ENCODE measurements around the gene CRHR1.

Gene CRHR1

DNA sequence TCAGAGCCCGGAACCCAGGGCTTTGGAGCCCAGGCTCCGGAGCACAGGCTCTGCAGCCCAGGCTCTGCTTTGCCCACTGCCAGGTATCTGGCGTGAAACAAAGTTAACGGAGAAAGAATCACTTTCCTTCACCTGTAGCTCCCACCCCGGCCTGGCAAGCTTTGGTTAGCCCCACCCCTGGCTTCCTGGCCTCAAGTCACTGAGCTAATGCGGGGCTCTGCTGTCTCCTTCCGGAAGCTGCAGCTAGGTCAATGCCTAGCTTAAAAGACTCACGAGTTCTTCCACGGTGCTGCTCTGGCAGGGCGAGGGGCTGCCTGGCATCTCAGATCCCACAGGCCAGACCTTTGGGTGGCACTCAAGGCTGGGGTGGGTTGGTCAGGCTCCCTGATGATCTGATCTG, 39.5 kb downstream of the CRHR1 start:
- DNase-seq (ENCODE audit: low spot score): no peak

DNA sequence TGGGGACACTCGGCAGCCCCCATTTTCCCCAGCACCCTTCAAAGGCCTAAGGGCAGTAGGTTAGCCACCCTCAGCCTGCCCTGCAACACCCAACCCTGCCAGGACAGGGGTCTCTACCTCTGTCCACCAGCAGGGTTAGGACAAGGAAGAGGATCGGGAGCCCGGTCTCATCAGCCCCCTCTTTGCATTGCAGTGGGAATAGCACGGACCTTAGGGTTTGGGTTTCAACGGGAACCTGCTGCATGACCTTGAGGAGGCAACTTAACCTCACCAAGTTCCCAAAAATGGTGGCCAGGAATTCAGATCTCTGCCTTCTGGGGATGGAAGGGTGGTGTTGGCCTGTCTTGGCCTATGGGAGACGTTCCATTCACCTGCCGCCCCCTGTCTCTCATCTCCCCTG, 40.4 kb downstream of the CRHR1 start:
- no peak for DNase-seq (ENCODE audit: low spot score)

DNA sequence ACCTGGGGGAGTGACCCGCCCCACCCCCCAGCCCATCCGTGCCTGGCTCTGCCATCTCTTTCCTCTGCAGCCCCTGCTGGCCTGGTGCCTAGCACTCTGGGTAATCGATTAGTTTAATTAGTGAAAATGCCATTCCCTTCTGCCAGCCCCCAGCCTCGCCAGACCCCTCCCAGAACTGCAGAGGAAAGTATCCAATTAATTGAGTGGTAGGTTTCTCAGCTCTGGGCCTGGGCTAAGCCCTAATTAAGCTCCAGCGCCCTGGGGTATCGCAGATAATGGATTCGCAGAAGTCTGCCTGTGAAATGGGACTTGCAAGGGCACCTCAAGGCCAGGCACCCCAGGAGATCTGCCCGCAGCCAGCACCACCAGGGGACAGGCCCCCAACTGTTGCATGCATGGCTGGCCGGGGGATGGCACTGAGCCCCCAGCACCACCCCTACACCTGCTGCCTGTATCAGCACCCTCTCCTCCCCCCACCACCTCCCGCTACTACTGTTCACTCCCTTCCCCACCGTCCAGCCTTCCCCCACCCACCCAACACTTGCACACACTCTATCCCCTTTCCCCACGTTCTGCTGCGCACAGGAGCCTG, 40.9 kb downstream of the CRHR1 start:
- DNase-seq (ENCODE audit: low spot score): no peak

DNA sequence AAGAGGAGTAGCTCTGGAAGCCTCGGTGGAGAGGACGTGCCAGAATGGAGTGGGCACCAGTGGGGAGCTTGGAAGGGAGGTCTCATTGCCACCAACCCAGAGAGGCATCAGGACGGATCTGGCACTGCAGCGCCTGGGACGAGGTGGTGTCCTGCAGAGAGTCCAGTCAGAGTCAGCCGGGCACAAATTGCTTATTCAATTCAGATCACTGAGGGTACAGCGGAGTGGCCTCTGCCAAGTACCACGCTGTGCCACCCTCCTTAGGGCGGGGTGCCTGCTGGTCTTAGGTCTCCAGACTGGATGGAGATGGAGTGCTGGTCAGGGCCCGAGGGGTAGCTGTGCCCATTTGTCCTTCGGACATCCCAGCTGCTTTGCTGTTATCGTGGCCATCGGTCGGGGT, 41.7 kb downstream of the CRHR1 start:
- no peak for DNase-seq (ENCODE audit: low spot score)

DNA sequence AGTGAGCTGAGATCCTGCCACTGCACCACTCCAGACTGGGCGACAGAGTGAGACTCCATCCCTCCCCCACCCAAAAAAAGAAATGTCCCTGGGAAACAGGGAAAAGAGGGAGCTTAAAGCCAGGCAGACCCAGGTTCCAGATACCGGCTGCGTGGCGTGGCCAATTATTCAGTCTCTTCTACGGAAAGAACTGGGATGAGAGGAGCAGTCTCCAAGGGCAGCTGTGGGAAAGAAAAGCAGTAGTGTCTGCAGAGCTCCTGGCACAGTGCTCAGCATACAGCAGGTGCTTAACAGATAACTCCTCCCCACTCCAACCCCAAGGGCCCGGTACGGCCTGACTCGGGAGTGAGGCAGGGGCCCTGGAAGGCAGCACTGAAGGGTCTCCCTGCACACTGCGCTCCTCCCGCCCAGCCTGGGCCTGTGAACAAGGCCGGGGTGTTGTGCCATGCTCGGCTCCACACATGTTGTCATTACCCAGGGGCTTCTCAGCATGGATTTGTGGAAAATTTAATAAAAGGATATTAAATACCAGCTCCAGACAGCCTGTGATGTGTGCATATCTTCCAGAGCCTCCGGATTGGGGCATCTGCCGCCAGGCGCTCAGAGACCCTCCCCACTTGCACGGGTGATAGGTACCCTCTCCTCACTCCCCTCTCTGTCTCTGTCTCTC, 42.9 kb downstream of the CRHR1 start:
- no peak for DNase-seq (ENCODE audit: low spot score)

DNA sequence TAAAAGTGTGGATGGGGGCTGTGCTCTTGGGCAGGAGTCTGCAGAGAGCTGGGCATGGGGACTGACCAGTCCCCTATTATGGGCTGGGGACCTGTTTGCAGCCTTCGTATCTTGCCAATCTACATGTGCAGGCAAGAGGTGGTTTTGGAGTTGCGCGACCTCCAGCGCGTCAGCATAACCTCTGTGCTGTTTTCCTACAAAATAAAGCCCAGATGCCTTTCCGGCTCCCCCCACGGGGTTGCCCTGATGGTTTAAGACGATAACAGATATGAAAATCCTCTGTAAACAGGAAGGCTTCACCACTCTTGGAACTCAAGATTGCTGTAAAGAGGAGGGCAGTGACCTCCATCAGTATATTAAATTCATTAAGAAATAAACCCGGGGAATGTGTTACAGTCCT, 44.1 kb downstream of the CRHR1 start:
- no peak for DNase-seq (ENCODE audit: low spot score)

DNA sequence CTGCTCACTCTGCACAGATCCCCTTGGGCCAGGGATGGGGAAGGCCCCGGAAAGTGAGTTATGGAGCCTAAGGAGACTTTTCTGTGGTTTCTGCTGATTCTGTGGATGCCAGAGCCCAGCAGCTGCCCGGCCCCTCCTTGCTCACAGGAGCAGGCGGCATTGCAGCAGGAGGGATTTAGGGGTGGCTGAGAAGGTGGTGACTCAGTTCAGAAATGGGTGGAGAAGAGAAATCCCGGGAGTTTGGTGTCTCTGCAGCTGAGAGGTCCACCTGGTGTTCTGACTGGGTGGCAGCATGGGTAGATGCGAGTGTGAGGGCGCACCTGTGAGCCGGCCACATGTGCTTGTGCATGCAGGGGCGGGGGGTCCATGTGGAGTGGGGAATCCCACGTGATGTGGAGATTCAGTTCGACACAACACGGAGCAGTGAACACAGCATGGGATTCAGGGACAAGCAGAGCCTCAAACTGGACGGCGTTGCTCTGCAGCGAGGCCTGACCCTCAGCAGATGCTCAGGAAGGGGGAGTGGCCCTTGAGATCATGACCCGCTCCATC, 44.5 kb downstream of the CRHR1 start:
- DNase-seq (ENCODE audit: low spot score): no peak

DNA sequence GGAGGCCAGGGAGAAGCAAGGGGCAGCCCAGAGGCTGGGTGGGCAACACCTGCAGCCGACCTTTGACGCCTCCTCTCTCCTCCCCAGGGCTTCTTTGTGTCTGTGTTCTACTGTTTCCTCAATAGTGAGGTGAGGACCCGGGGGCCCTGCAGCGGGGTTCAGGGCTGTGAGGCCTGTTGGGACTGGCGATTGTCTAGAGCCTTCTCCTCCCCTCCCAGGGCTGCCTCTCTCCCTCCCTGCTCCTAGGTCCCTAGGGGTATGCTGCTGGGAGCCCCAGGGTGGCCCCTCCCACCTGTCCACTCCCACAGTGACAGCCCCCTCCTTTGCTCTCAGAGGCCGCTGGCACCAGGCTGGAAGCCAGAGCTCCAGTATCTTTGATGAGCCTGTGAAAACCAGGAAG, 49.8 kb downstream of the CRHR1 start:
- no peak for DNase-seq (ENCODE audit: low spot score)

DNA sequence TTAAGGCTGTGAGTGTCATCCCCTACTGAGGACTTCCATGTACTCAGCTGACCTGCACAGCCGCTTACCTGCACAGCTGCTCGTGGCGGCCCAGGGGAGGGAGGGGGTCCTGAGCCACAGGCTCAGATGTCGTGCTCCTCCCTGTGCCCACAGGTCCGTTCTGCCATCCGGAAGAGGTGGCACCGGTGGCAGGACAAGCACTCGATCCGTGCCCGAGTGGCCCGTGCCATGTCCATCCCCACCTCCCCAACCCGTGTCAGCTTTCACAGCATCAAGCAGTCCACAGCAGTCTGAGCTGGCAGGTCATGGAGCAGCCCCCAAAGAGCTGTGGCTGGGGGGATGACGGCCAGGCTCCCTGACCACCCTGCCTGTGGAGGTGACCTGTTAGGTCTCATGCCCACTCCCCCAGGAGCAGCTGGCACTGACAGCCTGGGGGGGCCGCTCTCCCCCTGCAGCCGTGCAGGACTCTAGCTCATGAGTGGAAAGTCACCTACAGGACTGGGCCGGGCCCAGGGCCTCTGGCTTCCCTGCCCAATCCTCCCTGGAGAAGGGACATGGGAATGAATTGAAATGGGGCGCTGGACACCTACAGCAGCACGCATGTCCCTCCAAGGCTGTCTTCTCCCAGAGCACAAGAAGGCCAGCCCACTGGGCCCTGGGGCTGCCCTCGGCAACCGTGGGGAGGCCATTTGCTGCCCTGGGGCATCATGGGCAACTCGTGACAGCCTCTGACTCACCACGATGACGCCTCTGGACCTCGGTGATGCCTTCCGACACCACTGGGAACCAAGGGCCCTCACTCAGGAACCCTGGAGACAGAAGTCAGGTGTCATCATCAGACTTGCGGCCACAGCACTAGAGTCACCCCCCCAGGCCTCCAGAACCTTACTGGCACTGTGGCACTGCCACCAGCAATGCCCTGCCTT, 50.6 kb downstream of the CRHR1 start:
- DNase-seq (ENCODE audit: low spot score): no peak

DNA sequence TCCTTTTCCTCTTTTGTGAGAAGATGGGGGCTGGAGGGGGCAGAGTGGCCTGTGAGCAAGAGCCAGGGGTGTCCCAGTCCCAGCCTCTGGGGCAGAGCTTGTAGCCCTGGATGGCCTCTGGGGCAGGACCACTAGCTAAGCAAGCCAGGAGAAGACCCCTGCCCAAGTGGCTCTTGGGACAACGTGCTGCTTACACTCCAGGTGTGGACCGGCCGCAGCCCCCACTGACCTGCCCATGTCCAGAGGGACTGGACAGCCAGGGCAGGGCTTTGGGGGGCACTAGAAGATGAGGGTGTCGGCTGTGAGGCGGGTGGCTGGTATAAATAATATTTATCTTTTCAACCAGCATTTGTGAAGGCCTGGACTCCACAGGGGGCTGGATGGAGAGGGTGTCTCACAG, 51.4 kb downstream of the CRHR1 start:
- DNase-seq (ENCODE audit: low spot score): no peak

DNA sequence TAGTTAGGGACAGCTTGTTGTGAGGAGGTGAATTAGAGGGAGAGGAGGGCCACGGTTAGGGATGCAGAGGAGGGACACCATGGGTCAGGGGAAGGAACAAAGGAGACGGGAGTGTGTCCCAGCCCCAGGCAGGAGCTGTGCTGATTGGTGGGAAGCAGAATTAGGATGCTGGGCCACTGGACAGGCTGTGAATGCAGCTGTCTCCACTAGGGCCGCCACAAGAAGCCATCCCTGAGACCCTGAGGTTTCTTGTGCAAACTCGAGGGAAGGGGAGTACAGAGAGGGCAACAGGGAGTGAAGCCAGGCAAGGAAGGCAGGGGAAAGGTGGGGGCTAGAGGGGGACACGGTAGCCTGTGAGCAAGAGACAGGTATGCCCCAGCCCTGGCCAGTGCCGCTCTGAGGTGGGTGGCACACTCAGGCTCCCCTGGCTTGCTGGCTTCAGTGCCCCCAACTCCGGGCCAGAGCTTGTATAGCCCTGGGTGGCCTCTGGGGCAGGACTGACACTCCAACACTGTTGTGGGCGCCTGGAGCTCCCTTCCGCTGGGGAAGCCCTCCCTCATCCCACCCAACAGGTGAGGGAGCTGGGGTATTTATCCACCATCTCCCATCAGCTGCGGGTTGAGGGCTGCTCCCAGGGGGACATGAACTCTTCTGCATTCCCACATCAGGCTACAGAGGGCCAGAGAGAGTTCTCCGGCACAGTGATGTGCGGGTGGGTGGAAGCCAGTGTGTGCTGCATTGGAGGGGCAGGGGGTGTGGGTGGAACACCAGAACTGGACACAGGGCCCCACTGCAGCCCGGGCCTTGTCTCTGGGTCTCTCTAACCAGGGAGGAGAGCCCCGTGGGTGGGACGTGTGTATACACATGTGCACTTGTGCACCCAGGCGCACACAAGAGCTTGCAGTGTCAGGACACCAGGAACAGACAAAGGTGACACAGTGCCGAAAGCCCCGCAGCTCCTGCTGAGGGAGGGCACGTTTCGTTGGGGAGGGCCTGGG, 52.2 kb downstream of the CRHR1 start:
- DNase-seq (ENCODE audit: low spot score): no peak

DNA sequence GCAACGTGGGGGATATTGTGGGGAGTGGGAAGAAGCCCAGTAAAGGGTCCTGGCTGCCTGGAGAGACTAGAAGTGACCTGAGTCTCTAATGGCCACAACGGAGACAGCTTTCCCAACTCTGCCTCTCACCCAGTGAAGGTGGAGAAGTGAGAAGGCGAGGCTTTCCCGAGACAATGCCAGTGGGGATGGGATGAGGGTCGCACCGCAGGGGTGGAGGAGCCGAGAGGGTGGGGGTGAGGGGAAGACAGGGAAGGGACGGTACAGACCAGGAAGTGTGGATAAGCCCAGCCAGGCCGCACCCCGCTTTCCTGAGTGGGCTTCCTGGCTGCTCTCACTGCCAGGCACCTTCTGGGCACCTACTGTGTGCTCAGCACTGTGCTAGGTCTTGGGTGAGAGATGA, 53.1 kb downstream of the CRHR1 start:
- no peak for DNase-seq (ENCODE audit: low spot score)

DNA sequence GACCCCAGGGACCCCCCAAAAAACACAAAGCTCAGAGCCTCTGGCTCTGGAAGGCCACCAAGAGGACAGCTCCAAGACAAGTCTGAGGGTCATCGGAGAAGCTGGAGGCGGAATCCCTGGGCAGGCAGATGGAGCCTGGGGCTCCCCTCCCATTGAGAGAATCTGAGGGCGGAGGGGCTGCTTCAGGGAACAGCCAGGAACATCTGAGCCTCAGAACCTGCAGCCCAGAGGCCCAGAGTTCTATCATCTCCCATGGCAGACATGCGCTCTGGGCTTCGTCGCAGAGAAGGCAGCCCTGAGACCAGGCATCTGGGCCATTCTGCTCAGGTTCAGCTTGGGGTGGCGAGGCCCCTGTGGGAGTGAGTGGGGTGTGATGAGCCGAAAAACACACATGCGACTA, 53.5 kb downstream of the CRHR1 start:
- DNase-seq (ENCODE audit: low spot score): no peak

DNA sequence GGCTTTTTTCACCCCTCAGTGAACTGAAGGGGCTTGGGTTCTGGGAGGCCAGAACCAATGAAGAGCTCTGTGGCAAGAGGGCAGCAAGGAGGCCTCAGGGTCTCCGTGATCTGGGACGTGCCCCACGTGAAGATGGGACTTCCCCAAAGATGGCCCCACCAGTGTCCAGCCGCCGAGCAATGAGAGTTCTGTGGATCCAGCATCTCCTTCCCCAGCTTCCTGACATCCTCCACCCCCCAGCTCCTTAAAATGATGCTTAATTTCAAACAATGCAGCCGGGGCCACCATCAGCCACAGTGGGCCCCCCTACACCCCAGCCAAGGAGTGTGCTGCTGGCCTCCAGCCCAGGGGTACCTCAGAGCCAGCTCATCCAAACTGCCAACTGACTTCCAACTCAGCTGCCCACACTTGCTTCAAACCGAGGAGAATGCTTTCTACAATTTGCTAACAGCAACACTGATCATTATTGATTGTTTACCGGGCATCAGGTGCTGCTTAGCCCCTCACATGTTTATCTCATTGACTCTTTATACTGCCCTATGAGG, 54.7 kb downstream of the CRHR1 start:
- DNase-seq (ENCODE audit: low spot score): no peak

DNA sequence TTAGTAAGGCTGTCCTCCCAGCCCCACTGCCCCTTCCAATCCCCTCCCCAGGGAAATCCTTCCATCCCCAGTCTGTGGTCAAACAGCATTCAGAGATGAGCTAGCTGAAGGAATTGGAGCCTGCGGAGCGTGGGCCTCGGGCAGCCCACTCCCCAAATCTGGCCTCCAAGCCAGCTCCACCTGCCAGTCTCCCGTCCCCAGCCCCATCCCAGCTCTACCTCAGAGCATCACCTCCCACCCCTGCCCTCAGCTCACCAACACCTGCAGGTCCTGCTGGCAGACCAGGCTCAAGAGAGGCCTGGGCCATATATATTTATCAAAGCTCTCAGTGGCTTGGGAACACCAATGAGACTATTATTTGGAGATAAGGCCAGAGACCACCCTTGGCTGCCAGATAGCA, 55.3 kb downstream of the CRHR1 start:
- no peak for DNase-seq (ENCODE audit: low spot score)

DNA sequence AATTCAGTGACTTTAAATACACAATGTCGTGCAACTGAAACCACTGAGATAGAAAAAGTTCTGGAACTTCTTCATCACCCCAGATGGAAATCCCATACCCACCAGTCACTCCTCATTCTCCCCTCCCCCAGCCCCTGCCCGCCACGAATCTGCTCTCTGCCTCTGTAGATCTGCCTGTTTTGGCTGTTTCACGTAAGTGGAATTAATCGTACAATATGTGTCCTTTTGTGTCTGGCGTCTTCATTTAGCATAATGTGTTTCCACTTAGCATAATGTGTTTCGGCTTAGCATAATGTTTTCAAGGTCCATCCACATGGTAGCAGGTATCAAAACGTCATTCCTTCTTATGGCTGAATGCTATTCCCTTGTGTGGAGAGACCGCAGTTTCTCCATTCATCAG, 57.1 kb downstream of the CRHR1 start:
- no peak for DNase-seq (ENCODE audit: low spot score)

DNA sequence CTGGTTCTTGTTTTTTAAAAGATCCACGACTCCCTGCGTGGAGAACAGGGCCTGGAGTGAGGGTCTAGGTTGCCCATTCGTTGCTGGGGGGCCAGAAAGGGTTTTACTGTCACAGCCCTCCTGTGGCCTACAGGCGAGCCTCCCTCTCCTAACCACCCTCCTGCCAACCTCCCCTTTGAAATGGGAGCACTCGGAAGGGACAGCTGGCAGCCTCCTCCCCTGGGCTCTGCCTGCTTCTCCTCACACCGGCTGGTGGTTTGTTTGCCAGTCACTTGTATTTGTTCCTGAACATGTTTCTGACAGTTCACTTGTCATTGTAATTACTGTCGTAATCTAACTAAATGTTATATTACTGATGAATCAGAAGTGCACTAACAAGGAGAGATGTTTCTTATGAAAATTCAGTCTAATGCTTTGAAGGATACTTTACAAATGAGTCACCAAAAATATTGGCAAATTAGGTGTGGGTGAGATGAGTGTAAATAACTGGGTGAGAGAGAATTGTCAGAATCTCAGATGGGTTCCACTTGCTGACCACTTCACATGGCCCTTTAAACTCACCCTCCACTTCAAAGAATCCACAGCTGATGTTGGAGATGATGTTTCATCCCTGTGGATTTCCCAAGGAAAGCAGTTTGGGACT, 57.9 kb downstream of the CRHR1 start:
- DNase-seq (ENCODE audit: low spot score): no peak

DNA sequence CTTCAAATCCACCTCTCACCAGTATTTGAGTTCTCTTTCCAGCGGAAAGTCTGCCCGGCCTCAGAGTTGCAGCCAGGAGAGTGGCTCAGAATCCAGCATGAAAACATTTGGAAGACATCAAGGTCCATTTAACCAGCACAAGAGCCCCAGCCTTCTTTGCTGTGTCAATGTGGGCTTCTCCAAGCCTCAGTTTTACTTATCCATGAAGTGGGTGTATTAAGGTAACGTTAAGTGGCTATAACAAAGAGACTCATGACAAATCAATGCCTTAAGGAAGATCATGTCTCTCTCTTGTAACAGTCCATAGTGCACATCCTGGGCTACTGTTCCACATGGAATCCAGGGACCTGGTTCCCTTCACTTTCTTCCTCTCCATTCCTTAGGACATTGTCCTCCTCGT, 59.6 kb downstream of the CRHR1 start:
- no peak for DNase-seq (ENCODE audit: low spot score)

DNA sequence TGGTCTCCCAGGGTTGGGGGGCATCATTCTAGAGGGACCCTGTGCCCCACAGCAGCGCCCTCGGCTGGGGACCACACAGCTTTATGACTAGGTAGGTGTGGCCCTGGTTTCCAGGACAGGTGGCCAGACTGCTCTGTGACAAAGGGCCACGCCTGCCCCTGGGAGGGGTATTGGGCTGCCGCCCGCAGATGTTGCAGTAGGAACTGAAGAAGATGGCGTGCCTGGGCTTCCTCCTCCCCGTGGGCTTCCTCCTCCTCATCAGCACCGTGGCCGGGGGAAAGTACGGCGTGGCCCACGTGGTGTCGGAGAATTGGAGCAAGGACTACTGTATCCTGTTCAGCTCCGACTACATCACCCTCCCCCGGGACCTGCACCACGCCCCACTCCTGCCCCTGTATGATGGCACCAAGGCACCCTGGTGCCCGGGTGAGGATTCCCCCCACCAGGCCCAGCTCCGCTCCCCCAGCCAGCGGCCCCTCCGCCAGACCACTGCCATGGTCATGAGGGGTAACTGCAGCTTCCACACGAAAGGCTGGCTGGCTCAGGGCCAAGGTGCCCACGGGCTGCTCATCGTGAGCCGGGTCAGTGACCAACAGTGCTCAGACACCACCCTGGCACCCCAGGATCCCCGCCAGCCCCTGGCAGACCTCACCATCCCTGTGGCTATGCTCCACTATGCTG, 60.7 kb downstream of the CRHR1 start, which contains the start of gene SPPL2C:
Gene SPPL2C (plus strand): TSS at position 187 of the 681 bp plus-strand sequence. CDS start 26 bp downstream, at position 213.
- no peak for DNase-seq (ENCODE audit: low spot score)

Data from germinal center (tissue), 1 donor.